Astrocyte of the hippocampus (primary cell): ENCODE results near the gene SCGB2B2.
A peak's percentile ranks its signal among the peaks of the same experiment; 100 is the strongest.
"Not testable (repeated sequence)": the region's sequence is repeated elsewhere in the genome, so short reads cannot be mapped to it uniquely, and the experiment has no call there.

Experiments
- DNase-seq: peaks from one replicate; pipeline ENCODE4 v3.0.0; 2011; ENCODE audit warnings: low read depth, low spot score

The SCGB2B2 gene

DNA sequence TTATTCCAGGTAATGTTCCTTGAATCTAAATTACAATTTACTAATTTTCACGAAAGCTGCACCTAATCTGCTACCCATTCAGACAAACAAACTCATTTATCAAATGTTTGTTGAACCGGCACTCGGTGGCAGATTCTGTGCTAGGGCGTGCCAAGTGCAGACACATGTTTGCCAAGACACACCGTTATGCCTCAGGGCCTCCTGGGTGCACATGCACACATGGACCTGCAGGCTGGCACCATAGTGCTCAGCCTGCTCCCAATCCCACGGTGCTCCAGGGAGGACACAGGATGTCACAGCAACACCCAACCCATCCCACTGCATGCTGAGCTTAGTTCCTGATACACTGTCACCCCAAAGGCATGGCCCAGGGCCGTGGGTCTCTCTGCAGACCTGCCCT lies 7.7 kb downstream of the SCGB2B2 start:
- no peak for DNase-seq

DNA sequence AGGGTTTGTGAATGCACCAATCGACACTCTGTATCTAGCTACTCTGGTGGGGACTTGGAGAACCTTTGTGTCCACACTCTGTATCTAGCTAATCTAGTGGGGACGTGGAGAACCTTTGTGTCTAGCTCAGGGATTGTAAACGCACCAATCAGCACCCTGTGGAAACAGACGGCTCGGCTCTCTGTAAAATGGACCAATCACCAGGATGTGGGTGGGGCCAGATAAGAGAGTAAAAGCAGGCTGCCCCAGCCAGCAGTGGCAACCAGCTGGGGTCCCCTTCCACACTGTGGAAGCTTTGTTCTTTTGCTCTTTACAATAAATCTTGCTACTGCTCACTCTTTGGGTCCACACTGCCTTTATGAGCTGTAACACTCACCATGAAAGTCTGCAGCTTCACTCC lies 8.3 kb downstream of the SCGB2B2 start:
- not testable (repeated sequence) for DNase-seq

DNA sequence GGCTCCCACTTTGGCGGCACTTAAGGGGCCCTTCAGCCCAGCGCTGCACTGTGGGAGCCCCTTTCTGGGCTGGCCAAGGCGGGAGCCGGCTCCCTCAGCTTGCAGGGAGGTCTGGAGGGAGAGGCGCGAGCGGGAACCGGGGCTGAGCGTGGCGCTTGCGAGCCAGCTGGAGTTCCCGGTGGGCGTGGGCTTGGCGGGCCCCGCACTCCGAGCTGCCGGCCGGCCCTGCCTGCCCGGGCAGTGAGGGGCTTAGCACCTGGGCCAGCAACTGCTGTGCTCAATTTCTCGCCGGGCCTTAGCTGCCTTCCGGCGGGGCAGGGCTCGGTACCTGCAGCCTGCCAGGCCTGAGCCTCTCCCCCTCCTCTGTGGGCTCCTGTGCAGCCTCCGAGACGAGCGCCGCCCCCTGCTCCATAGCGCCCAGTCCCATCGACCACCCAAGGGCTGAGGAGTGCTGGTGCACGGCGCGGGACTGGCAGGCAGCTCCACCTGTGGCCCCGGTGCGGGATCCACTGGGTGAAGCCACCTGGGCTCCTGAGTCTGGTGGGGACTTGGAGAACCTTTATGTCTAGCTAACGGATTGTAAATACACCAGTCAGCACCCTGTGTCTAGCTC lies 8.8 kb downstream of the SCGB2B2 start:
- DNase-seq = not testable (repeated sequence)

DNA sequence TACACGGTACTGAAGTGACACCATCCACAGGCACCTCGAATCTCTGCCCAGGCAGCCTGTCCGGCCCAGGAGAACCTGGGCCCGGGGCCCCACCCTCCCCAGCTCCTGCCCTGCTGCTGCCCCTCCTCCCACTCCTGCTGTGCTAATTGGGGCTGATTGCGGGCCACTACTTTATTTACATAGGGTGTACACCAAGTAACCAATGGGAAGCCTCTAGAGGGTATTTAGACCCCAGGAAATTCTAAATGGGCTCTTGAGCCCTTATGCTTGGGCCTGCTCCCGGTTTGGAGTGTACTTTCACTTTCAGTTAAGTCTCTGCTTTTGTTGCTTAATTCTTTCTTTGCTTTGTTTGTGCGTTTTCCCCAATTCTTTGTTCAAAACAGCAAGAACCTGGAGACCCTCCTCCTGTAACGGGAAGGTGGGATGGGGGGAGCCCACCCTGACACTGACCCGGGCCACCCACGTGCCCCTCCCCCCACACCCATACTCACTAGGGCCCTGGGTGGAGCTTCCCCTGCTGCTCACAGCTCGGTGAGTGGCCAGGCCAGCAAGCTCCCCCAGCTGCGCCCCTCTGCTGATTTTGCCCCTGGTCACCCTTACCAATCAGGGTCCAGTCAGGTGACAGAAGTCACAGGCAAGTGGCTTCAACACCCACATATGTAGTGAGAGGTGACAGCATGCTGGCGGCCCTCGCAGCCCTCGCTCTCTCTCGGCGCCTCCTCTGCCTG lies 9.4 kb downstream of the SCGB2B2 start:
- DNase-seq = peak; percentile 23

DNA sequence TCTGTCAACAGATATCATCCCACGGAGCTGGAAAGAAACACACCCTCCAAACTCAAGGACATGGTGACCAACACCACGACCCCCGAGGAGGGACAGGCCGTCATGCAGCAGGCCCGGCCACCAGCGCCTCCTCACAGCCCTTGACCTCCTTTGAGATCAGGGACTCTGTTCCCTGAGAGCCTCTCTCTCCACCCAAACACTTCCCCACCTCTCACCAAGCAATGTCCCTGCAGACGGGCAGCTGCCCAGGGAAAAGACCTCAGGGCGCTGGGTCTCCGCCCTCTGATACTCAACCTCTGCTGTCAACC lies 10.0 kb downstream of the SCGB2B2 start:
- DNase-seq = no peak

- DNase-seq = no peak
Observed at GRCh38 chr19:34666200-34666957, 10.6 kb downstream of the SCGB2B2 start.

GRCh38 chr19:34665275-34665674 lies 11.7 kb downstream of the SCGB2B2 start:
- not testable (repeated sequence) for DNase-seq

- DNase-seq = no peak
Observed at GRCh38 chr19:34664870-34665269, 12.1 kb downstream of the SCGB2B2 start.

DNA sequence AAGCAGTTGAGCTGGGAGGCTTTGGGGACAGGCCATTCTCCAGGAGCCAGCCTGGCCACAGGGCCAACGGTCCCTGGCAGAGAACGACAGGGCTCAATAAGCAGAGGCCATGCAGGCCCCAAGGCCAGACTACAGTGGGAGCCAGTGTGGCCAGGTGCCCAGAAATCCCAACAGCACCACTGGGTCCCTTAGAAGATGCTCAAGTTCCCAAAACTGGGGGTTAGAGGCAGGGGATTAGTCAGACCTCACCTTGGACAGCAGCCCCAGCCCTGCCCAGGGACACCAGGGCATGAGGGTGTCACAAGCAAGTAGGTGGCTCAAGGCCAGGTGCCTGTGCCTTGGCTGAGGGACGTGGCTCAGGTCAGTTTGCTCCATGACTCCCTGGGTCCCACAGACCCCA lies 12.8 kb downstream of the SCGB2B2 start:
- no peak for DNase-seq

DNA sequence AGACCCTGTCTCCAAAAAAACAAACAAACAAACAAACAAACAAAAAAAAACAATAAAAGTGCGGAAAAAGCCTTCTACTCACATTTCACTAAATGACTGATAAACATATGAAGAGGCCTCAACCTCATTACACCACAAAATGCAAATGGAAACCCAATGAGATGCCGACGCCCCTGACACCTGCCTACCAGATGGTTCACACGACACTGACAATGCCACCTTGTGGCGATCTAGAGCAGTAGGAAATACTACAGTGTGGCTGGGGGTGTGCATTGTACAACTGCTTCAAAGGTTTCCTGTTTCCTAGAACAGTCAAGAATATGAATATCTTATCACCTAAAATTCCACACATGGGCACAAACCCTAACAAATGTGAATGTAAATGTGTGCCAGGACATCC lies 14.0 kb downstream of the SCGB2B2 start:
- DNase-seq = no peak

DNA sequence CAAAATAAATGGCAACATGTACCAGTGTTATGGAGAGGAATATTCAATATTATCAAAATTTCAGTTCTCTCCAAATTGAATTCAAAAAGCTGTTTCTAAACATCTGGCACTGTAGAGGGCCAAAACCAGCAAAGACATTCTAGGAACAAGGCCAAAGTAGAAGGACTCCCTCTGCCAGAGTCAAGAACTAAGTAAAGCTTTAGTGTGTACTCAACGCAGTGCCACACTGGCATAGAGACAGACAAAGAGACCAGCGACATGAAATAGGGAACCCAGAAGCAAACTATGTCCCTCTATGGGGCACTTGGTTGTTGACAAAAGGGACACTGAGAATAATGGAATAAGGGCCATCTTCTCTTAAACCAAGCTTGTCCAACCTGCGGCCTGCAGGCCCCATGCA lies 15.6 kb downstream of the SCGB2B2 start:
- DNase-seq = no peak

GRCh38 chr19:34655651-34656050 lies 21.3 kb downstream of the SCGB2B2 start:
- no peak for DNase-seq

GRCh38 chr19:34654796-34655195 lies 22.2 kb downstream of the SCGB2B2 start:
- no peak for DNase-seq

DNA sequence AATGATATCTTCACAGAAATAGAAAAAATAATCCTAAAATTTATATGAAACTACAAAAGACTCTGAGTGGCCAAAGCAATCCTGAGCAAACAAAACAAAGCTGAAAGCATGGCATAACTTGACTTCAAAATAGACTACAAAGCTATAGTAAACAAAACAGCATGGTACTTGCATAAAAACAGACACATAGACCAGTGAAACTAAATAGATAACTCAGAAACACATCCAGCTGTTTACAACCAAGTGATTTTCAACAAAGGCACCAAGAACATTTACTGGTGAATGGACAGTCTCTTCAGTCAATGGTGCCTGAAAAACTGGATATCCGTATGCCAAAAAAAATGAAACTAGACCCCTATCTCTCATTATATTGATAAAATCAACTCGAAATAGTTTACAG lies 25.2 kb downstream of the SCGB2B2 start:
- no peak for DNase-seq

DNA sequence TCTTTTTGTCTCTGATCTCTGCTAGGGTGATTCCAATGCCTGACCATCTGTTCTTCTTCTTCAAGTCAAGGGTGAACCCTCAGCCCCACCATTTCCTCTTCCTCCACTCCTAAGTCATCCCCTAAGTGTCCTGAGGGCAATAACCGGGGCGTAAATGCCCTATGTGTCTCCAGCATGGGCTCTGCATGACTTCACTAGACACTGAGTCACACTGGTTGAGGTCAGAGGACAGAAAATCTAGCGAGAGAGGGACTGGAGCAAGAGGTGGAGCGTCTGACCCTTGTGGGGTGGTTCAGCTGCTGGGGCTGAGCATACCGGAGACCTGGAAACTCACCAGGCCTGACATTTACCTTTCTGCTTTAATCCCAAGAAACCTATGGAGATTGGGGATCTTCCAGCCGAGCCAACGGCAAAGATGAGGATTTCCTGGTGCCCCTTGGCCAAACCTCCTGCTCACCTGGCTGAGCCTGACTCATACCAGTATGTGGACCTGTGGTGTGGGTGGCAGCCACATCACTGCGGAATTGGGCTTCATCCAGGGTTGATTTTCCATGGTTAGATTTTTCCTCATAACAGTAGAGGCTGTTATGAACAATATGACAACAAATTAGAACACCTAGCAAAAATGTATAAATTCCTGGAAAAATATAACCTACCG lies 26.9 kb downstream of the SCGB2B2 start:
- DNase-seq = no peak

DNA sequence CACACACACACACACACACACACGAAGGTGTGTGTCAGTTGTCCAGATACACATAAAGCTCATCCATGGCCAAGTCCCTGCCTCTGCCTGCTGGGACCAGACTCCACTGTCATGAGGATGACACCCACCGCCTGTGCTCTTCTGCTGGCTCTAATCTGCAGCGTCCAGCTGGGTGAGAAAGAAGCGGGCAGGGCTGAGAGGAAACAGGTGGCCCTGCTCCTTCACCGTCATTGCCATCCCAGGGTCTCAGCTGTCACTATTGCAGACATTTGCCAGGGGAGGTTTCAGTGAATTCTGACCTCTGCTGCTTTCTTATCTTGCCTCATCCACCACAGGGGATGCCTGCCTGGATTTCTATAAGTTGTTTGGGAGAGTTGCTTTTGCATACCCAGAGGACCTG lies 31.4 kb downstream of the SCGB2B2 start:
- no peak for DNase-seq

DNA sequence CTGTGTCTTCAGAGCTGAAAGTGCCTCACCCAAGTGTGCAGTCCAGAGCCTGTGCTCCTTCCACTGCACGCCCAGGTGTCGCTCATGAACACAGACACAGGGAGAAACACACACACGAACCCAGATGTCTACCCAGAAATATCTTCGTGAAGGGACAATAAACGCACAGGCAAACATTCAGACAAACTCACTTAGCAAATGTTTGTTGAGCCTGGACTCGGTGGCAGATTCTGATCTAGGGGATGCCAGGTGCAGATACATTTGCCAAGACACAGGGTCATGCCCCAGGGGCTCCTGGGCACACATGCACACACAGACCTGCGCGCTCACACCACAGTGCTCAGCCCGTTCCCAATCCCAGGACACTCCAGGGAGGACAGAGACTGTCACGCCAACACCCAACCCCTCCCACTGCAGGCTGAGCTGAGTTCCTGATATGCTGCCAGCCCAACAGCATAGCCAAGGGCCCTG lies 31.9 kb downstream of the SCGB2B2 start:
- DNase-seq = no peak

DNA sequence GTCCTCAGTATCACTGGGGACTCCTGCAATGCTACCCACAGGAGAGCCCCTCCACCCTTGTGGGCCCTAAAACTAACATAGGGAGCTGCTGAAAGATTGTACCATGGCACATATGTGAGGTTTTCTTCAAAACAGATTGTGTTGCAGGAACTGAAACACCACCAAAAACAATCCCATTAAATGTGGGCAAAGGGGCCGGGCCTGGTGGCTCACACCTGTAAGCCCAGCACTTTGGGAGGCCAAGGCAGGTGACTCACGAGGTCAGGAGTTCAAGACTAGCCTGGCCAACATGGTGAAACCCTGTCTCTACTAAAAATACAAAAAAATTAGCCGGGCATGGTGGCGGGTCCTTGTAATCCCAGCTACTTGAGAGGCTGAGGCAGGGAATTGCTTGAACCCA lies 34.7 kb downstream of the SCGB2B2 start:
- no peak for DNase-seq

DNA sequence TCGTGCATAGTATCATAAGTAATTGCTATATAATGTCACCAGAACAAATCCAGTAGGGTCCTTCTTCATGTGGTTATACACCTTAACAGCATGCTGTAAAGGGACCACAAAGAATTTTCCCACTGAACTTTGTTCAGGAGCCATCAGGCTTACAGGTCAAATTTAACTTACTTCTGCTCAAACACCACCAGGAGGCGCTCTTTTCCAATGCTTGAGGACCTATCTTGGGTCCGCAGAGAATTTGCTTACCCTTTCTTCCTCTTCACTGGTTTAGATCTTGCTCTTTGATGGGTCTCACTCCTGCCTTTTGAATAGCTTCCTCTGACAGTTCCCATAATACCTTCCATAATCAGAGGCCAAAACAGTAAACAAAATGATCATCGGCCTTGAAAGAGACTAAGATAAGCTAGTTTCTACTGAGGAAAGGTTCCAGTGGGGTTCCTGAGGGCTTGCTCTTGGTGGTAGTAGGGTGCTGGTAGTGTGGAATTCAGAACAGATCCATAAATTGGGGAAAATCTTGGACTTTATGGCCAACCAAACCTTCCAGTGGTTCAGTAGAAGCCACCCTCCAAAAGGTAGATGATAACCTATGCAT lies 37.4 kb downstream of the SCGB2B2 start:
- peak; percentile 48 for DNase-seq

GRCh38 chr19:34633802-34634201 lies 43.2 kb downstream of the SCGB2B2 start:
- DNase-seq = no peak
